ENCODE data around the gene ITFG1.

- TF ChIP-seq EZH2 (IDR thresholded peaks at IDR 0.05; ENCODE audit: borderline replicate concordance, low read length) (no peak), CTCF (conservative IDR thresholded peaks at IDR 0.05 in 1 of 2, IDR thresholded peaks at IDR 0.05 in 1 of 2; ENCODE audit: extremely low read depth in 1 of 2, insufficient read depth in 1 of 2, low read depth in 1 of 2, low read length in 2 of 2) (no peak)
Observed at GRCh38 chr16:47503936-47504335, 43.1 kb upstream of the ITFG1 start.
